ENCODE measurements around the gene GALNT16.

GALNT16 gene

GRCh38 chr14:69298131-69299071, 38.4 kb downstream of the GALNT16 start:
- H3K9ac ChIP-seq (ENCODE audit: low read length in 2 of 2): no peak overlapping the region
- H3K36me3 ChIP-seq (ENCODE audit: control insufficient read depth in 2 of 2, insufficient read depth in 2 of 2, low read length in 2 of 2): no peaks in the 10 kb centered on the region
- no peak overlapping the region for H3K27ac ChIP-seq (ENCODE audit: low read length)
- H3K4me1 ChIP-seq (ENCODE audit: control insufficient read depth, insufficient read depth, low read length): no peaks in the 10 kb centered on the region
- no peak overlapping the region for H3K4me3 ChIP-seq (ENCODE audit: low read length in 2 of 2)
- H3K9me3 ChIP-seq (ENCODE audit: control insufficient read depth in 2 of 2, low read length in 2 of 2): no peaks in the 10 kb centered on the region
- peaks cover 0 to 3% of the 10 kb centered on the region in 2 donors for H3K27me3 ChIP-seq (ENCODE audit: control insufficient read depth in 1 of 2, insufficient read depth in 2 of 2, low read length in 2 of 2)

GRCh38 chr14:69299286-69300035, 39.5 kb downstream of the GALNT16 start:
- Histone ChIP-seq H3K27me3 (ENCODE audit: control insufficient read depth in 1 of 2, insufficient read depth in 2 of 2, low read length in 2 of 2) (peaks cover 0 to 3% of the 10 kb centered on the region in 2 donors), H3K27ac (ENCODE audit: low read length) (no peak overlapping the region), H3K4me3 (ENCODE audit: low read length in 2 of 2) (no peak overlapping the region)

GRCh38 chr14:69300601-69301221, 40.8 kb downstream of the GALNT16 start:
- H3K27me3 ChIP-seq (ENCODE audit: control insufficient read depth in 1 of 2, insufficient read depth in 2 of 2, low read length in 2 of 2): peaks cover 0 to 3% of the 10 kb centered on the region in 2 donors
- no peaks in the 10 kb centered on the region for H3K4me1 ChIP-seq (ENCODE audit: control insufficient read depth, insufficient read depth, low read length)
- H3K9me3 ChIP-seq (ENCODE audit: control insufficient read depth in 2 of 2, low read length in 2 of 2): no peaks in the 10 kb centered on the region
- H3K4me3 ChIP-seq (ENCODE audit: low read length in 2 of 2): no peak overlapping the region
- H3K27ac ChIP-seq (ENCODE audit: low read length): no peak overlapping the region
- H3K9ac ChIP-seq (ENCODE audit: low read length in 2 of 2): no peak overlapping the region
- H3K36me3 ChIP-seq (ENCODE audit: control insufficient read depth in 2 of 2, insufficient read depth in 2 of 2, low read length in 2 of 2): no peaks in the 10 kb centered on the region

More at GRCh38 chr14:69299286-69300035, 39.5 kb downstream of the GALNT16 start:
- Histone ChIP-seq H3K9me3 (ENCODE audit: control insufficient read depth in 2 of 2, low read length in 2 of 2) (no peaks in the 10 kb centered on the region), H3K4me1 (ENCODE audit: control insufficient read depth, insufficient read depth, low read length) (no peaks in the 10 kb centered on the region), H3K36me3 (ENCODE audit: control insufficient read depth in 2 of 2, insufficient read depth in 2 of 2, low read length in 2 of 2) (no peaks in the 10 kb centered on the region), H3K9ac (ENCODE audit: low read length in 2 of 2) (no peak overlapping the region)

GRCh38 chr14:69303086-69303485, 43.1 kb downstream of the GALNT16 start:
- Histone ChIP-seq H3K27ac (ENCODE audit: low read length) (no peak overlapping the region), H3K9me3 (ENCODE audit: control insufficient read depth in 2 of 2, low read length in 2 of 2) (no peaks in the 10 kb centered on the region), H3K4me1 (ENCODE audit: control insufficient read depth, insufficient read depth, low read length) (no peaks in the 10 kb centered on the region), H3K36me3 (ENCODE audit: control insufficient read depth in 2 of 2, insufficient read depth in 2 of 2, low read length in 2 of 2) (no peaks in the 10 kb centered on the region), H3K27me3 (ENCODE audit: control insufficient read depth in 1 of 2, insufficient read depth in 2 of 2, low read length in 2 of 2) (peaks cover 0 to 3% of the 10 kb centered on the region in 2 donors), H3K4me3 (ENCODE audit: low read length in 2 of 2) (no peak overlapping the region), H3K9ac (ENCODE audit: low read length in 2 of 2) (no peak overlapping the region)

GRCh38 chr14:69312608-69313007, 52.6 kb downstream of the GALNT16 start:
- Histone ChIP-seq H3K27ac (ENCODE audit: low read length) (no peak overlapping the region), H3K9ac (ENCODE audit: low read length in 2 of 2) (no peak overlapping the region), H3K36me3 (ENCODE audit: control insufficient read depth in 2 of 2, insufficient read depth in 2 of 2, low read length in 2 of 2) (no peaks in the 10 kb centered on the region), H3K4me1 (ENCODE audit: control insufficient read depth, insufficient read depth, low read length) (peaks cover 16% of the 10 kb centered on the region), H3K4me3 (ENCODE audit: low read length in 2 of 2) (no peak overlapping the region), H3K9me3 (ENCODE audit: control insufficient read depth in 2 of 2, low read length in 2 of 2) (no peaks in the 10 kb centered on the region), H3K27me3 (ENCODE audit: control insufficient read depth in 1 of 2, insufficient read depth in 2 of 2, low read length in 2 of 2) (no peaks in the 10 kb centered on the region)

- H3K36me3 ChIP-seq (ENCODE audit: control insufficient read depth in 2 of 2, insufficient read depth in 2 of 2, low read length in 2 of 2): no peaks in the 10 kb centered on the region
- H3K27ac ChIP-seq (ENCODE audit: low read length): no peak overlapping the region
- no peaks in the 10 kb centered on the region for H3K9me3 ChIP-seq (ENCODE audit: control insufficient read depth in 2 of 2, low read length in 2 of 2)
- H3K9ac ChIP-seq (ENCODE audit: low read length in 2 of 2): no peak overlapping the region
- H3K27me3 ChIP-seq (ENCODE audit: control insufficient read depth in 1 of 2, insufficient read depth in 2 of 2, low read length in 2 of 2): no peaks in the 10 kb centered on the region
- no peak overlapping the region for H3K4me3 ChIP-seq (ENCODE audit: low read length in 2 of 2)
- peaks cover 19% of the 10 kb centered on the region for H3K4me1 ChIP-seq (ENCODE audit: control insufficient read depth, insufficient read depth, low read length)
These were observed 53.2 kb downstream of the GALNT16 start for GRCh38 chr14:69313176-69313575.

GRCh38 chr14:69314327-69314726, 54.4 kb downstream of the GALNT16 start:
- no peaks in the 10 kb centered on the region for H3K9me3 ChIP-seq (ENCODE audit: control insufficient read depth in 2 of 2, low read length in 2 of 2)
- H3K27ac ChIP-seq (ENCODE audit: low read length): no peak overlapping the region
- no peak overlapping the region for H3K4me3 ChIP-seq (ENCODE audit: low read length in 2 of 2)
- H3K9ac ChIP-seq (ENCODE audit: low read length in 2 of 2): no peak overlapping the region
- H3K36me3 ChIP-seq (ENCODE audit: control insufficient read depth in 2 of 2, insufficient read depth in 2 of 2, low read length in 2 of 2): no peaks in the 10 kb centered on the region
- H3K27me3 ChIP-seq (ENCODE audit: control insufficient read depth in 1 of 2, insufficient read depth in 2 of 2, low read length in 2 of 2): no peaks in the 10 kb centered on the region
- H3K4me1 ChIP-seq (ENCODE audit: control insufficient read depth, insufficient read depth, low read length): peaks cover 20% of the 10 kb centered on the region

- H3K4me1 ChIP-seq (ENCODE audit: control insufficient read depth, insufficient read depth, low read length): peaks cover 20% of the 10 kb centered on the region
- H3K27me3 ChIP-seq (ENCODE audit: control insufficient read depth in 1 of 2, insufficient read depth in 2 of 2, low read length in 2 of 2): no peaks in the 10 kb centered on the region
- H3K9me3 ChIP-seq (ENCODE audit: control insufficient read depth in 2 of 2, low read length in 2 of 2): no peaks in the 10 kb centered on the region
- H3K36me3 ChIP-seq (ENCODE audit: control insufficient read depth in 2 of 2, insufficient read depth in 2 of 2, low read length in 2 of 2): no peaks in the 10 kb centered on the region
- H3K9ac ChIP-seq (ENCODE audit: low read length in 2 of 2): no peak overlapping the region
- no peak overlapping the region for H3K27ac ChIP-seq (ENCODE audit: low read length)
- no peak overlapping the region for H3K4me3 ChIP-seq (ENCODE audit: low read length in 2 of 2)
These were observed 55.3 kb downstream of the GALNT16 start for GRCh38 chr14:69315301-69315700.

- Histone ChIP-seq H3K36me3 (ENCODE audit: control insufficient read depth in 2 of 2, insufficient read depth in 2 of 2, low read length in 2 of 2) (no peaks in the 10 kb centered on the region), H3K9ac (ENCODE audit: low read length in 2 of 2) (no peak overlapping the region), H3K4me1 (ENCODE audit: control insufficient read depth, insufficient read depth, low read length) (peaks cover 20% of the 10 kb centered on the region), H3K9me3 (ENCODE audit: control insufficient read depth in 2 of 2, low read length in 2 of 2) (no peaks in the 10 kb centered on the region), H3K27me3 (ENCODE audit: control insufficient read depth in 1 of 2, insufficient read depth in 2 of 2, low read length in 2 of 2) (no peaks in the 10 kb centered on the region), H3K27ac (ENCODE audit: low read length) (peak overlapping the region; percentile 37), H3K4me3 (ENCODE audit: low read length in 2 of 2) (no peak overlapping the region)
These were observed 56.6 kb downstream of the GALNT16 start for GRCh38 chr14:69316449-69317101.

GRCh38 chr14:69317102-69317755, 57.3 kb downstream of the GALNT16 start:
- Histone ChIP-seq H3K9me3 (ENCODE audit: control insufficient read depth in 2 of 2, low read length in 2 of 2) (no peaks in the 10 kb centered on the region), H3K36me3 (ENCODE audit: control insufficient read depth in 2 of 2, insufficient read depth in 2 of 2, low read length in 2 of 2) (no peaks in the 10 kb centered on the region), H3K4me3 (ENCODE audit: low read length in 2 of 2) (no peak overlapping the region), H3K27me3 (ENCODE audit: control insufficient read depth in 1 of 2, insufficient read depth in 2 of 2, low read length in 2 of 2) (no peaks in the 10 kb centered on the region), H3K4me1 (ENCODE audit: control insufficient read depth, insufficient read depth, low read length) (peaks cover 20% of the 10 kb centered on the region), H3K9ac (ENCODE audit: low read length in 2 of 2) (no peak overlapping the region), H3K27ac (ENCODE audit: low read length) (peak overlapping the region; percentile 37)
